GM12873 (cell line): ENCODE results near the gene PDCD4.

ENCODE experiments used
- CTCF ChIP-seq: IDR thresholded peaks from 2 replicates; pipeline ENCODE4 v1.5.1; 2012; ENCODE audit warnings: low read depth, mild to moderate bottlenecking, moderate library complexity, low read length, control low read depth; ENCODE audit not compliant: insufficient read depth; ENCODE audit errors: missing control alignments

Gene PDCD4

GRCh38 chr10:110871298-110872084 is at the start of gene PDCD4:
Gene PDCD4 (plus strand): TSS chr10:110871928. CDS start chr10:110876028, 4,100 bp downstream.
- no peak for TF ChIP-seq CTCF

GRCh38 chr10:110822035-110822711 is 49.6 kb upstream of the PDCD4 start:
- no peak for TF ChIP-seq CTCF

- TF ChIP-seq CTCF: no peak
Measured at GRCh38 chr10:110822712-110823311, 48.9 kb upstream of the PDCD4 start.

- TF ChIP-seq CTCF: no peak
Measured at GRCh38 chr10:110824152-110824441, 47.6 kb upstream of the PDCD4 start.

- TF ChIP-seq CTCF: no peak
Measured at GRCh38 chr10:110824660-110825059, 47.1 kb upstream of the PDCD4 start.

- no peak for TF ChIP-seq CTCF
Measured at GRCh38 chr10:110825508-110825907, 46.2 kb upstream of the PDCD4 start.

GRCh38 chr10:110827410-110827809 is 44.3 kb upstream of the PDCD4 start:
- TF ChIP-seq CTCF: no peak
